ENCODE measurements around the gene KRTAP4-2. TPM values are rescaled to one million over a fixed set of nuclear protein-coding genes. Genes with fewer than 3 reads are reported as not detected.
"Not testable (repeated sequence)": the region's sequence is repeated elsewhere in the genome, so short reads cannot be mapped to it uniquely, and the experiment has no call there.

Gene KRTAP4-2
- total and polyA plus RNA-seq, 9 donors: not detected

DNA sequence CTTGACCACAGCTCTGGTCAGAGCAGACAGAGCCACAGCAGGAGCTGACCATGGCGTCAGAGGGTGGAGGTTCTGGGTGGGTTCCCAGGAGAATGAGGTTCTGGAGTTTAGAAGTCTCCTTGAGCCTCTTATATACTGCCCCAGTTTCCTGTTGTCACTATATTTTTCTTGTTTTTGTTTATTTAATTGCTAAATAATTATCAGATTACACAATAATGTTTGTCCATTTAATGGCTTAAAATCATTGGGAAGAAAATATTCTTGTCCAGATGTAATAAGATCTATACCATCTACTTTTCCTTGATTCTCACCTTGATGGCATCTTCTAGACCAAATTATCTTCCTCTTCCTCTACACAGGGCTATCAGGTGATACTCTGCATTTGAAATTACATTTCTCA, 9.9 kb downstream of the KRTAP4-2 start, which contains the start of gene KRTAP4-3:
TSS of gene KRTAP4-3 (minus strand) at position 101 of the 400 bp plus-strand sequence. CDS start at position 52, 49 bp downstream.
- Histone ChIP-seq H3K4me1 (ENCODE audit: insufficient read depth) (no peaks in the 10 kb centered on the region), H3K27me3 (no peaks in the 10 kb centered on the region), H3K9me3 (no peaks in the 10 kb centered on the region), H3K36me3 (no peaks in the 10 kb centered on the region), H3K27ac (no peak within 1 kb of the TSS), H3K4me3 (no peak within 1 kb of the TSS)
- 8 to 29% (median 15%) methylated on average over 1 of the region's 1 CpG for WGBS, 3 donors
- intact Hi-C loops (cut with DNase I): loop anchor here in 1 of 4 donors (5.0 kb wide), 1 partner anchor 66 kb away; the partner anchor contains the start of gene KRTAP4-16
- TF ChIP-seq POLR2A (IDR thresholded peaks at IDR 0.05) (no peak), CTCF (IDR thresholded peaks at IDR 0.05) (no peak), EP300 (IDR thresholded peaks at IDR 0.05) (no peak)
- DNase-seq: no peak

DNA sequence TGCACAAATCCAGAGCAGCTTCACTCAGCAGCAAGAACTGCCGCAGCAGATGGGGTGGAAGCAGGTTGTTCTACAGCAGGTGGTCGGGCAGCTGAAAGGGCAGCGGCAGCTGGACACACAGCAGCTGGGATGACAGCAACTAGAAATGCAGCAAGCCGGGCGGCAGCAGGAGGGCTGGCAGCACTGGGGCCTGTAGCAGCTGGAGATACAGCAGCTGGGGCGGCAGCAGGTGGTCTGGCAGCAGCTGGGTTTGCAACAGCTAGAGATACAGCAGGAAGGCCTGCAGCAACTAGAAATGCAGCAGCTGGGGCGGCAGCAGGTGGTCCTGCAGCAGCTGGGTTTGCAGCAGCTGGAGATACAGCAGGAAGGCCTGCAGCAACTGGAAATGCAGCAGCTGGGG, 10.5 kb downstream of the KRTAP4-2 start:
- TF ChIP-seq CTCF (IDR thresholded peaks at IDR 0.05): no peak
- TF ChIP-seq EP300 (IDR thresholded peaks at IDR 0.05): no peak
- 41 to 67% (median 54%) methylated on average over 7 of the region's 7 CpGs for WGBS, 3 donors
- no peaks in the 10 kb centered on the region for H3K36me3 ChIP-seq
- no peaks in the 10 kb centered on the region for H3K27me3 ChIP-seq
- no peaks in the 10 kb centered on the region for H3K9me3 ChIP-seq
- H3K4me1 ChIP-seq (ENCODE audit: insufficient read depth): no peaks in the 10 kb centered on the region
- intact Hi-C loops (cut with DNase I): loop anchor here in 1 of 4 donors (5.0 kb wide), 1 partner anchor 65 kb away; the partner anchor contains the start of gene KRTAP4-16
- H3K27ac ChIP-seq: no peak overlapping the region
- H3K4me3 ChIP-seq: no peak overlapping the region
- DNase-seq: no peak

DNA sequence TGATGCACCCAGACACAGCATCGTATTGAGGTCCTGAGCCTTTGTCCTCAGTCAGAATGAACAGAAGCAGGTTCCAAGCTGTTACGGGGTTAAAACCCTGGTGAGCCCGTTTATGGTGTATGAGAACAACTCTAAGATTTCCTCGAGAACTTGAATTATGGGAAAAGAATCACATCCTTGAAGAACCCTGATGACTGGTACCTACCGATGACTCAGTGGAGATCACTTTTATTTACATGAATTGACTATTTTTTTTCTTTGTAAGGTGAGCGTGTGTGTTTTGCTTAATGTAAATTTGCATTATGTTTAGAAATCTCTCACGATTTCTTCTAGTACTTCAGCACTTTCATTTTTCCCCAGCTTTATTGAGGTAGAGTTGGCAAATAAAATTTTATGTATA, 14.2 kb downstream of the KRTAP4-2 start:
- intact Hi-C loops (cut with DNase I): no loop called here
- Histone ChIP-seq H3K36me3 (no peaks in the 10 kb centered on the region), H3K9me3 (no peaks in the 10 kb centered on the region), H3K4me1 (ENCODE audit: insufficient read depth) (no peaks in the 10 kb centered on the region), H3K4me3 (no peak overlapping the region), H3K27ac (no peak overlapping the region), H3K27me3 (no peaks in the 10 kb centered on the region)
- 64 to 71% (median 70%) methylated on average over 7 of the region's 7 CpGs for WGBS, 3 donors
- TF ChIP-seq EP300 (IDR thresholded peaks at IDR 0.05) (no peak), CTCF (IDR thresholded peaks at IDR 0.05) (no peak), POLR2A (IDR thresholded peaks at IDR 0.05) (no peak)
- no peak for DNase-seq

GRCh38 chr17:41160648-41161047, 17.4 kb downstream of the KRTAP4-2 start, which contains the start of gene KRTAP4-4:
Gene KRTAP4-4, minus strand, starts transcription at chr17:41160748. Its CDS starts 57 bp downstream, at chr17:41160691.
- H3K36me3 ChIP-seq: no peaks in the 10 kb centered on the region
- intact Hi-C loops (cut with DNase I): no loop called here
- TF ChIP-seq EP300 (IDR thresholded peaks at IDR 0.05) (no peak), POLR2A (IDR thresholded peaks at IDR 0.05) (no peak), CTCF (IDR thresholded peaks at IDR 0.05) (no peak)

GRCh38 chr17:41160190-41160589, 17.8 kb downstream of the KRTAP4-2 start:
- H3K36me3 ChIP-seq; H3K27ac ChIP-seq; H3K27me3 ChIP-seq; H3K9me3 ChIP-seq; intact Hi-C loops (cut with DNase I); DNase-seq; H3K4me3 ChIP-seq; H3K4me1 ChIP-seq (ENCODE audit: insufficient read depth): not testable (repeated sequence)
- 91 to 94% (median 94%) methylated on average over 2 to 3 of the region's 3 CpGs for WGBS, 3 donors

More at GRCh38 chr17:41160648-41161047, 17.4 kb downstream of the KRTAP4-2 start, which contains the start of gene KRTAP4-4:
- no peaks in the 10 kb centered on the region for H3K9me3 ChIP-seq
- no peaks in the 10 kb centered on the region for H3K27me3 ChIP-seq
- no peak within 1 kb of the TSS for H3K4me3 ChIP-seq
- WGBS, 3 donors: 74 to 76% (median 74%) methylated on average over 1 of the region's 1 CpG
- DNase-seq: no peak
- no peak within 1 kb of the TSS for H3K27ac ChIP-seq
- H3K4me1 ChIP-seq (ENCODE audit: insufficient read depth): no peaks in the 10 kb centered on the region
